Keratinocyte (primary cell): ENCODE data around the gene INSIG1. TPM values are rescaled to one million over a fixed set of nuclear protein-coding genes. Genes with fewer than 3 reads are reported as not detected.

Source experiments
- DNase-seq: peaks from one replicate; pipeline ENCODE4 v3.0.0-alpha.2; 2011; ENCODE audit warnings: low read depth, missing footprints, low spot score
- FAIRE-seq: peaks from 2 replicates; lab custom pipeline; 2011; peaks lifted over from hg19 to GRCh38; lab: Jason Lieb, UNC
- H2AFZ ChIP-seq: 2 replicates; pipeline ENCODE4 v1.6.0; 2012; ENCODE audit warnings: low read length, control low read depth, inconsistent platforms; ENCODE audit not compliant: control insufficient read depth
- H3K27ac ChIP-seq: 2 replicates; pipeline ENCODE4 v1.5.1; 2011; ENCODE audit warnings: low read length; ENCODE audit not compliant: control insufficient read depth, insufficient read depth
- H3K27me3 ChIP-seq: 3 replicates; pipeline ENCODE4 v1.6.0; 2011; ENCODE audit warnings: low read length; ENCODE audit not compliant: control insufficient read depth, insufficient read depth; ENCODE audit errors: extremely low read depth
- H3K36me3 ChIP-seq, 2 experiments: 2 replicates in 1 of 2; 3 replicates in 1 of 2; pipeline ENCODE4 v1.5.1; 2011; ENCODE audit warnings: low read length in 2 of 2, mild to moderate bottlenecking in 1 of 2; ENCODE audit not compliant: control insufficient read depth in 2 of 2, insufficient read depth in 2 of 2; ENCODE audit errors: extremely low read depth in 1 of 2
- H3K4me1 ChIP-seq: 3 replicates; pipeline ENCODE4 v1.5.1; 2011; ENCODE audit warnings: low read length; ENCODE audit not compliant: control insufficient read depth, insufficient read depth; ENCODE audit errors: extremely low read depth
- H3K4me2 ChIP-seq: 3 replicates; pipeline ENCODE4 v1.6.0; 2011; ENCODE audit warnings: low read depth, low read length; ENCODE audit not compliant: control insufficient read depth, insufficient read depth; ENCODE audit errors: extremely low read depth
- H3K4me3 ChIP-seq, 3 experiments: fragments of 200-600 bp in 1 of 3; sonication (generic) in 1 of 3; 2 replicates in 2 of 3; 3 replicates in 1 of 3; pipeline ENCODE4 v1.5.1; 2011 to 2016; ENCODE audit warnings: low read length in 3 of 3, mild to moderate bottlenecking in 3 of 3, control low read depth in 2 of 3, inconsistent platforms in 1 of 3, low read depth in 1 of 3, mixed read lengths in 1 of 3, mixed run types in 1 of 3, moderate library complexity in 1 of 3; ENCODE audit not compliant: control insufficient read depth in 2 of 3, insufficient read depth in 2 of 3; ENCODE audit errors: extremely low read depth in 1 of 3
- H3K79me2 ChIP-seq: 2 replicates; pipeline ENCODE4 v1.6.0; 2012; ENCODE audit warnings: low read length; ENCODE audit not compliant: control insufficient read depth, insufficient read depth
- H3K9ac ChIP-seq: 3 replicates; pipeline ENCODE4 v1.6.0; 2011; ENCODE audit warnings: low read length; ENCODE audit not compliant: control insufficient read depth, insufficient read depth; ENCODE audit errors: extremely low read depth
- H3K9me1 ChIP-seq: 3 replicates; pipeline ENCODE4 v1.6.0; 2011; ENCODE audit warnings: low read length; ENCODE audit not compliant: control insufficient read depth, insufficient read depth; ENCODE audit errors: extremely low read depth
- H3K9me3 ChIP-seq: 2 replicates; pipeline ENCODE4 v1.5.1; 2012; ENCODE audit warnings: low read depth, low read length; ENCODE audit not compliant: control insufficient read depth
- H4K20me1 ChIP-seq: 3 replicates; pipeline ENCODE4 v1.6.0; 2011; ENCODE audit warnings: low read length; ENCODE audit not compliant: control insufficient read depth, insufficient read depth; ENCODE audit errors: extremely low read depth
- EZH2 ChIP-seq: IDR thresholded peaks from one replicate; pipeline ENCODE4 v1.6.1; 2012; ENCODE audit warnings: inconsistent platforms, mild to moderate bottlenecking, low read length, moderate library complexity
- dilution Hi-C: fragments of 300-500 bp; cut with MboI; formaldehyde crosslinking; loops from one replicate; pipeline ENCODE4 v1.7.0; 2020; ENCODE audit warnings: low sequenced_read_pairs; ENCODE audit not compliant: extremely low pct_ligation_motif_present
- polyA plus RNA-seq, 5 experiments: library from polyadenylated mRNA; depleted of rRNA in 3 of 5; stranded (reverse) in 3 of 5; stranded (forward) in 1 of 5; unstranded in 1 of 5; fragments of >200 nt; gene quantifications; 1 replicate in 1 of 5; 2 replicates in 3 of 5; 3 replicates in 1 of 5; pipeline versions ENCODE4 v1.2.1 to v1.2.3, GENCODE V29; 2011 to 2012; ENCODE audit warnings: missing spikeins in 2 of 5, low read depth in 1 of 5, low replicate concordance in 1 of 5
- TF ChIP-seq, protein P1 (sequence below), 3 experiments: IDR thresholded peaks in 1 of 3; conservative IDR thresholded peaks in 1 of 3; optimal IDR thresholded peaks in 1 of 3; 2 replicates in 2 of 3; 3 replicates in 1 of 3; pipeline versions ENCODE3 to v1.5.1; 2011; ENCODE audit warnings: low read length in 3 of 3, mild to moderate bottlenecking in 3 of 3, moderate library complexity in 2 of 3, control low read depth in 1 of 3, inconsistent platforms in 1 of 3; ENCODE audit not compliant: insufficient read depth in 2 of 3; ENCODE audit errors: extremely low read depth in 1 of 3

The INSIG1 gene
- polyA plus RNA-seq, 1 donor (not counting 4 experiments of a cell fraction or from before 2014, with no cell fraction given) = 104 TPM

- no peaks in the 10 kb centered on the region for H3K4me1 ChIP-seq
- H3K9me1 ChIP-seq = no peaks in the 10 kb centered on the region
- no peak overlapping the region for H3K4me3 ChIP-seq
- no peak for FAIRE-seq
- H4K20me1 ChIP-seq = no peaks in the 10 kb centered on the region
- no peak overlapping the region for H2AFZ ChIP-seq
- no peak overlapping the region for H3K9ac ChIP-seq
- H3K9me3 ChIP-seq = no peaks in the 10 kb centered on the region
- no peak for TF ChIP-seq EZH2
- TF ChIP-seq, protein P1, sequence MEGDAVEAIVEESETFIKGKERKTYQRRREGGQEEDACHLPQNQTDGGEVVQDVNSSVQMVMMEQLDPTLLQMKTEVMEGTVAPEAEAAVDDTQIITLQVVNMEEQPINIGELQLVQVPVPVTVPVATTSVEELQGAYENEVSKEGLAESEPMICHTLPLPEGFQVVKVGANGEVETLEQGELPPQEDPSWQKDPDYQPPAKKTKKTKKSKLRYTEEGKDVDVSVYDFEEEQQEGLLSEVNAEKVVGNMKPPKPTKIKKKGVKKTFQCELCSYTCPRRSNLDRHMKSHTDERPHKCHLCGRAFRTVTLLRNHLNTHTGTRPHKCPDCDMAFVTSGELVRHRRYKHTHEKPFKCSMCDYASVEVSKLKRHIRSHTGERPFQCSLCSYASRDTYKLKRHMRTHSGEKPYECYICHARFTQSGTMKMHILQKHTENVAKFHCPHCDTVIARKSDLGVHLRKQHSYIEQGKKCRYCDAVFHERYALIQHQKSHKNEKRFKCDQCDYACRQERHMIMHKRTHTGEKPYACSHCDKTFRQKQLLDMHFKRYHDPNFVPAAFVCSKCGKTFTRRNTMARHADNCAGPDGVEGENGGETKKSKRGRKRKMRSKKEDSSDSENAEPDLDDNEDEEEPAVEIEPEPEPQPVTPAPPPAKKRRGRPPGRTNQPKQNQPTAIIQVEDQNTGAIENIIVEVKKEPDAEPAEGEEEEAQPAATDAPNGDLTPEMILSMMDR (optimal IDR thresholded peaks at IDR 0.05 in 1 of 3, IDR thresholded peaks at IDR 0.05 in 1 of 3, conservative IDR thresholded peaks at IDR 0.05 in 1 of 3; ENCODE audit: extremely low read depth in 1 of 3, insufficient read depth in 2 of 3, low read length in 3 of 3) = no peak
- no peak for DNase-seq
- dilution Hi-C loops = no loop called here
- H3K27ac ChIP-seq = no peak overlapping the region
- H3K27me3 ChIP-seq = no peaks in the 10 kb centered on the region
- no peaks in the 10 kb centered on the region for H3K36me3 ChIP-seq
- no peaks in the 10 kb centered on the region for H3K79me2 ChIP-seq
- no peak overlapping the region for H3K4me2 ChIP-seq
These were observed 35.9 kb downstream of the INSIG1 start for GRCh38 chr7:155333346-155334234.

- dilution Hi-C loops = no loop called here
- no peak overlapping the region for H3K9ac ChIP-seq
- no peak overlapping the region for H3K27ac ChIP-seq
- no peaks in the 10 kb centered on the region for H3K27me3 ChIP-seq
- H3K36me3 ChIP-seq = no peaks in the 10 kb centered on the region
- no peaks in the 10 kb centered on the region for H3K4me1 ChIP-seq
- DNase-seq (no peak), FAIRE-seq (no peak)
- no peak overlapping the region for H3K4me2 ChIP-seq
- no peaks in the 10 kb centered on the region for H3K9me3 ChIP-seq
- no peaks in the 10 kb centered on the region for H3K9me1 ChIP-seq
- H3K79me2 ChIP-seq = no peaks in the 10 kb centered on the region
- TF ChIP-seq, protein P1 (optimal IDR thresholded peaks at IDR 0.05 in 1 of 3, IDR thresholded peaks at IDR 0.05 in 1 of 3, conservative IDR thresholded peaks at IDR 0.05 in 1 of 3; ENCODE audit: extremely low read depth in 1 of 3, insufficient read depth in 2 of 3, low read length in 3 of 3) = no peak
- no peak overlapping the region for H3K4me3 ChIP-seq
- no peak overlapping the region for H2AFZ ChIP-seq
- H4K20me1 ChIP-seq = no peaks in the 10 kb centered on the region
These were observed 39.3 kb downstream of the INSIG1 start for GRCh38 chr7:155336812-155337602.
